Measurements from ENCODE around the gene MYO3A. TPM values are rescaled to one million over a fixed set of nuclear protein-coding genes. Genes with fewer than 3 reads are reported as not detected.

Gene MYO3A
- total RNA-seq, 2 donors from 2014 or later: not detected

DNA sequence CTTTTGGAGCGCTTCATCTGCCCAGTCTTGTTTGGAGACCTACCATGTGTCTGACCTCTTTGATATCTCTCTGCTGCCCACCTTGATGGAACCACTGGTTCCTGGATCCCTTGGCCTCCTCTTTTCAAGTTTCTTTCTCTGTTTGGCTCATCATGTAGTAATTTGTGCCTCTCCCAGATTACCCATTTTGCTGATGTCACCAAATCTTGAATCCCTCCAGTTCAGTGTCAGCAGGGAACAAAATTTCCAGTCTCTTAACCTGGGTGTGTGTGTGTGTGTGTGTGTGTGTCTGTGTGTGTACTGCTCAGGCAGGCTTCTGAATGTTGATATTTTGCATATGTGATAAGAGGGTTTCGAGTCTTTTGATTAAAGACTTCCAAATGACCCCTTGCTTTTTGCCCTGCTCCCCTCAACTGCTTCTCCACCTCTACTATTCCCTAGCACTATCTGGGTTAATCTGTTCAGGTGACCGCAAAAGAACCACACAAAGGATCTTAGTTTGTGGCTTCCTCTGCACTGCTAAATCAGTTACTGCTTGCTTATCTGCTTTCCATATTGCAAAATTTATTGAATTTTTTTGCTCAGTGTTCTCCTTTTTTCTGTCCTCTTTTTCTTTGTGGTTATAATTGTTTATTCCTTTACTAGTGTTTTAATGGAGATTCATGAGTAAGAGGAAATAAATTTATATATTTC is 25.7 kb downstream of the MYO3A start:
- Histone ChIP-seq H3K4me3 (no peak overlapping the region), H3K4me1 (no peaks in the 10 kb centered on the region), H3K9me3 (peaks cover 0 to 7% of the 10 kb centered on the region in 2 donors), H3K36me3 (no peaks in the 10 kb centered on the region), H3K27ac (no peak overlapping the region), H3K27me3 (no peaks in the 10 kb centered on the region)
- no peak for DNase-seq (ENCODE audit: low spot score)
- TF ChIP-seq, protein P1, sequence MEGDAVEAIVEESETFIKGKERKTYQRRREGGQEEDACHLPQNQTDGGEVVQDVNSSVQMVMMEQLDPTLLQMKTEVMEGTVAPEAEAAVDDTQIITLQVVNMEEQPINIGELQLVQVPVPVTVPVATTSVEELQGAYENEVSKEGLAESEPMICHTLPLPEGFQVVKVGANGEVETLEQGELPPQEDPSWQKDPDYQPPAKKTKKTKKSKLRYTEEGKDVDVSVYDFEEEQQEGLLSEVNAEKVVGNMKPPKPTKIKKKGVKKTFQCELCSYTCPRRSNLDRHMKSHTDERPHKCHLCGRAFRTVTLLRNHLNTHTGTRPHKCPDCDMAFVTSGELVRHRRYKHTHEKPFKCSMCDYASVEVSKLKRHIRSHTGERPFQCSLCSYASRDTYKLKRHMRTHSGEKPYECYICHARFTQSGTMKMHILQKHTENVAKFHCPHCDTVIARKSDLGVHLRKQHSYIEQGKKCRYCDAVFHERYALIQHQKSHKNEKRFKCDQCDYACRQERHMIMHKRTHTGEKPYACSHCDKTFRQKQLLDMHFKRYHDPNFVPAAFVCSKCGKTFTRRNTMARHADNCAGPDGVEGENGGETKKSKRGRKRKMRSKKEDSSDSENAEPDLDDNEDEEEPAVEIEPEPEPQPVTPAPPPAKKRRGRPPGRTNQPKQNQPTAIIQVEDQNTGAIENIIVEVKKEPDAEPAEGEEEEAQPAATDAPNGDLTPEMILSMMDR (IDR thresholded peaks at IDR 0.05): no peak

DNA sequence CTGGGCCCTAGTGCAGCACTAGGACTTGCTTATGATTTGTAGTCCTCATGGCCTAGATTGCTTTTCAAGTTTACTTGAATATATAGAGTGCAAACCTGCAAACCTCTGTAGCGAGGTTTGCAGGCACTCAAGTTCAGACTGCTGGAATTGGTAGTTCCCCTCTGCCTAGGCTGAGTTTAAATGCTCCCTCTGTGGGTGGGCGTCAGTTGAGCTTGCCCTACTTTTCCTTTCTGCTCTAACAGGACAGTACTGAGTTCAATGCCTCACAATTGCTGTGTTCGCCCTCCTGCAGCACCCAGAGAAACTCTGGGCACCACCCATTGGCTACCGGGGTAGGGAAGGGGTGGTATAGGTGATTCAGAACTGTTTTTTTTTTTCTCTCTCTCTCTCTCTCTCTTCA is 31.6 kb downstream of the MYO3A start:
- H3K9me3 ChIP-seq: no peaks in the 10 kb centered on the region
- no peaks in the 10 kb centered on the region for H3K4me1 ChIP-seq
- TF ChIP-seq, protein P1 (IDR thresholded peaks at IDR 0.05): no peak
- no peak for DNase-seq (ENCODE audit: low spot score)
- H3K4me3 ChIP-seq: no peak overlapping the region
- no peaks in the 10 kb centered on the region for H3K36me3 ChIP-seq
- H3K27me3 ChIP-seq: no peaks in the 10 kb centered on the region
- no peak overlapping the region for H3K27ac ChIP-seq

DNA sequence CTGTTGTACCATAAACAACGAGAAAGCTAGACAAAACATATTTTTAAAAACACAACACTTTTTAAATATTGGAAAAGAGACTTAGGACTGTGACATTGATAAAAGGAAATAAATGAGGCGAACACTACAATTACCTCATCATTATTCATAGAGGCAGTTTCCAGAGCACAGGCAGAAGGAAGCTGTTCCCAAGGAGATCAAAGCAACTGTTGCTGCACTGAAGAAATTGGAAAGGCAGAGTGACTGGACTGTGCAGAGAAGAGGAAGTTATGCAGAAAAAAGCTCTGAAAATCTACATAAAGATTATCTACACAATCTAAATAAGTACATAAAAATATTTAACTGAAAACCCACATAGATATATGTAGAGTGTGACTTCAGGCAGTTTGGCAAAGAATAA is 32.8 kb downstream of the MYO3A start:
- Histone ChIP-seq H3K36me3 (no peaks in the 10 kb centered on the region), H3K27ac (no peak overlapping the region), H3K4me1 (no peaks in the 10 kb centered on the region), H3K4me3 (no peak overlapping the region), H3K27me3 (no peaks in the 10 kb centered on the region), H3K9me3 (no peaks in the 10 kb centered on the region)
- no peak for DNase-seq (ENCODE audit: low spot score)
- TF ChIP-seq, protein P1 (IDR thresholded peaks at IDR 0.05): no peak

DNA sequence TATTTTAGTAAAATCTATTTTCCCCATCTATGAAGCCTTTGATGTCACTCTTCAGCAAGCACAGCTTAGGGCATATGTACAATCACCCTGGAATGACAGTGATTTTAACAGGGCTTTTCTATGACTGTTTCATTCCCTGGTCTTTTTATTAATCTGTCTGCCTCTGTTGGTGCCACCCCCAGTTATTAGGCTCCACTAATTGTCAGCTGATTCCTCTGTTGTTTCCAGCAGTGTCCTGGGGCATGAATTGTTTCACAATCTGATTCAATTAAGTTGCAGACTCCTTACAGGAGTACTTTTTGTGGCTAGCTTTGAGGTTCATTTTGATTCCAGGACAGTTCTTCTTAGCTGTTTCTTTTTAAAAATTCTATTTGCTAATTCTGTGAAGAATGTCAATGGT is 38.6 kb downstream of the MYO3A start:
- no peaks in the 10 kb centered on the region for H3K27me3 ChIP-seq
- TF ChIP-seq, protein P1 (IDR thresholded peaks at IDR 0.05): no peak

GRCh38 chr10:25974897-25975459 is 40.9 kb downstream of the MYO3A start:
- Histone ChIP-seq H3K4me3 (no peak overlapping the region), H3K27me3 (no peaks in the 10 kb centered on the region), H3K36me3 (no peaks in the 10 kb centered on the region), H3K4me1 (no peaks in the 10 kb centered on the region), H3K9me3 (no peaks in the 10 kb centered on the region), H3K27ac (no peak overlapping the region)
- DNase-seq (ENCODE audit: low spot score): no peak
- TF ChIP-seq, protein P1 (IDR thresholded peaks at IDR 0.05): no peak

More for the DNA sequence above, 38.6 kb downstream of the MYO3A start:
- Histone ChIP-seq H3K36me3 (no peaks in the 10 kb centered on the region), H3K4me3 (no peak overlapping the region), H3K27ac (no peak overlapping the region), H3K4me1 (no peaks in the 10 kb centered on the region), H3K9me3 (no peaks in the 10 kb centered on the region)
- no peak for DNase-seq (ENCODE audit: low spot score)
